Measurements from ENCODE around the gene ABLIM1. TPM values are rescaled to one million over a fixed set of nuclear protein-coding genes. Genes with fewer than 3 reads are reported as not detected.

The ABLIM1 gene
- total and polyA plus RNA-seq, 10 of the 15 experiments (the other 5 are each of a cell fraction or from before 2014, with no cell fraction given) = 14.2 to 50.5 (median 28.1) TPM

- in situ Hi-C loops (cut with MboI) (no loop called here), intact Hi-C loops (cut with micrococcal nuclease; ENCODE audit: unreplicated experiment) (no loop called here)
- Histone ChIP-seq H2AFZ (ENCODE audit: control insufficient read depth, low read depth, low read length) (no peak overlapping the region), H3K79me2 (ENCODE audit: control insufficient read depth, insufficient read depth, low read length) (no peaks in the 10 kb centered on the region), H3K27me3 (replicated peaks in 1 of 2; ENCODE audit: control insufficient read depth in 2 of 2, insufficient read depth in 2 of 2, low read length in 1 of 2) (no peaks in the 10 kb centered on the region), H3K4me2 (ENCODE audit: control insufficient read depth, insufficient read depth) (no peak overlapping the region), H3K27ac (ENCODE audit: control insufficient read depth, insufficient read depth) (no peak overlapping the region), H4K20me1 (ENCODE audit: control insufficient read depth, insufficient read depth) (no peaks in the 10 kb centered on the region), H3K4me3 (no peak overlapping the region), H3K36me3 (ENCODE audit: control insufficient read depth in 2 of 2, insufficient read depth in 2 of 2, low read length in 1 of 2) (peaks cover 0 to 6% of the 10 kb centered on the region in 2 experiments; a peak in 3 of 4 replicates), H3K9me3 (replicated peaks; ENCODE audit: control insufficient read depth, insufficient read depth, low read length) (no peaks in the 10 kb centered on the region), H3K4me1 (ENCODE audit: control insufficient read depth, insufficient read depth, low read length) (peaks cover 10% of the 10 kb centered on the region), H3K9ac (ENCODE audit: control insufficient read depth, insufficient read depth, low read length) (no peak overlapping the region)
- TF ChIP-seq POLR2A (IDR thresholded peaks at IDR 0.05; ENCODE audit: low read depth, low read length) = no peak
- TF ChIP-seq MLLT1 (IDR thresholded peaks at IDR 0.05) = no peak
- TF ChIP-seq ZNF217 (IDR thresholded peaks at IDR 0.05) = no peak
- no peak for TF ChIP-seq CBX3 (IDR thresholded peaks at IDR 0.05; ENCODE audit: borderline replicate concordance, low read depth)
- no peak for TF ChIP-seq PBX3 (IDR thresholded peaks at IDR 0.05; ENCODE audit: insufficient replicate concordance, low read depth, low read length)
- TF ChIP-seq HDAC6 (IDR thresholded peaks at IDR 0.05; ENCODE audit: unreplicated experiment) = no peak
- no peak for TF ChIP-seq KAT2A (conservative IDR thresholded peaks at IDR 0.05; ENCODE audit: control insufficient read depth, low read depth, low read length)
- TF ChIP-seq MYC (IDR thresholded peaks at IDR 0.05; ENCODE audit: insufficient read depth, insufficient read length, insufficient replicate concordance, low read length, severe bottlenecking) = no peak
- TF ChIP-seq CHD4 (IDR thresholded peaks at IDR 0.05) = no peak
- no peak for TF ChIP-seq ZBTB4 (CRISPR knock-in tag; IDR thresholded peaks at IDR 0.05)
- TF ChIP-seq SP1 (IDR thresholded peaks at IDR 0.05; ENCODE audit: low read depth, low read length) = no peak
- no peak for TF ChIP-seq ZZZ3 (IDR thresholded peaks at IDR 0.05; ENCODE audit: control insufficient read depth, insufficient read length, low read depth)
- no peak for TF ChIP-seq MEF2B (IDR thresholded peaks at IDR 0.05; ENCODE audit: partially characterized antibody, poor library complexity, severe bottlenecking)
- TF ChIP-seq ELK1 (IDR thresholded peaks at IDR 0.05; ENCODE audit: low read depth, low read length) = no peak
- TF ChIP-seq PML (IDR thresholded peaks at IDR 0.05; ENCODE audit: low read length) = no peak
- TF ChIP-seq MTA2 (IDR thresholded peaks at IDR 0.05; ENCODE audit: low read depth) = no peak
- TF ChIP-seq MXI1 (IDR thresholded peaks at IDR 0.05; ENCODE audit: low read depth, low read length) = no peak
- RAD21 ChIA-PET (ENCODE audit: unreplicated experiment) = no interaction called here
- ATAC-seq (no peak), FAIRE-seq (no peak), DNase-seq (ENCODE audit: low read depth, low spot score) (no peak)
- POLR2A ChIA-PET = no interaction called here
- SMC1A ChIA-PET (ENCODE audit: uncharacterized antibody, unreplicated experiment) = interaction anchor here (1.3 kb wide), 1 partner anchor 9 kb away, joined by 5 read pairs; no protein-coding TSS in a partner anchor
- CTCF ChIA-PET = interaction anchor here (0.6 to 1.4 kb wide), 4 partner anchors 15 to 386 kb away, joined by 3 to 4 read pairs (median 3); no protein-coding TSS in a partner anchor
- WGBS (ENCODE audit: insufficient coverage, insufficient replicate concordance, low lambda C conversion rate, missing lambda C conversion rate) = 97% methylated on average over 3 of the region's 3 CpGs
- BruUV-seq (replicated peaks) = no TSS peak
Measured at GRCh38 chr10:114491419-114491818, 166.7 kb downstream of the ABLIM1 start.
